HepG2 (cell line): ENCODE data around the gene PRMT5. TPM values are rescaled to one million over a fixed set of nuclear protein-coding genes. Genes with fewer than 3 reads are reported as not detected.

ENCODE experiments used
- BCL3 ChIP-seq: sonication (generic); formaldehyde crosslinking; IDR thresholded peaks from 2 replicates; pipeline ENCODE4 v1.5.1; 2020; ENCODE audit warnings: mild to moderate bottlenecking, missing genetic modification reagents, moderate library complexity
- CBX5 ChIP-seq: sonication (generic); formaldehyde crosslinking; IDR thresholded peaks from 2 replicates; pipeline ENCODE4 v1.4.0; 2020; ENCODE audit warnings: missing genetic modification reagents, borderline replicate concordance
- CENPT ChIP-seq: sonication (generic); formaldehyde crosslinking; IDR thresholded peaks from 2 replicates; pipeline ENCODE4 v1.8.0; 2022; ENCODE audit warnings: low read depth, mild to moderate bottlenecking, moderate library complexity, missing genetic modification reagents
- FOSL2 ChIP-seq: sonication (generic); formaldehyde crosslinking; IDR thresholded peaks from 2 replicates; pipeline ENCODE4 v1.4.0; 2020; ENCODE audit warnings: missing genetic modification reagents
- HDAC2 ChIP-seq: sonication (generic); formaldehyde crosslinking; IDR thresholded peaks from 2 replicates; pipeline ENCODE4 v1.4.0; 2020; ENCODE audit warnings: missing genetic modification reagents
- JUNB ChIP-seq: sonication (generic); formaldehyde crosslinking; IDR thresholded peaks from 2 replicates; pipeline ENCODE4 v1.8.0; 2022; ENCODE audit warnings: missing genetic modification reagents, mild to moderate bottlenecking, borderline replicate concordance
- JUND ChIP-seq: sonication (generic); formaldehyde crosslinking; IDR thresholded peaks from 2 replicates; pipeline ENCODE4 v1.8.0; 2022; ENCODE audit warnings: mild to moderate bottlenecking, missing genetic modification reagents
- KDM5A ChIP-seq: fragments of 200-600 bp; sonication (generic); IDR thresholded peaks from 2 replicates; pipeline ENCODE4 v1.7.0; 2018; ENCODE audit warnings: antibody characterized with exemption, mild to moderate bottlenecking, low read length, borderline replicate concordance
- KMT2B ChIP-seq: IDR thresholded peaks from 2 replicates; pipeline ENCODE4 v1.6.1; 2016; ENCODE audit warnings: missing genetic modification reagents, missing compliant biosample characterization
- MXD3 ChIP-seq: IDR thresholded peaks from 2 replicates; pipeline ENCODE4 v1.6.1; 2016; ENCODE audit warnings: mild to moderate bottlenecking, missing biosample characterization, missing genetic modification reagents
- PAWR ChIP-seq: sonication (generic); formaldehyde crosslinking; IDR thresholded peaks from 2 replicates; pipeline ENCODE4 v1.4.0; 2020; ENCODE audit warnings: missing genetic modification reagents, mild to moderate bottlenecking, borderline replicate concordance
- PHF5A ChIP-seq: IDR thresholded peaks from one replicate; pipeline ENCODE4 v1.6.1; 2018; ENCODE audit warnings: low read depth, missing genetic modification reagents; ENCODE audit not compliant: unreplicated experiment
- POLR2A ChIP-seq, 2 experiments: IDR thresholded peaks; 2 replicates each; pipeline ENCODE4 v1.6.1; 2011; ENCODE audit warnings: low read depth in 2 of 2, low read length in 2 of 2, mild to moderate bottlenecking in 1 of 2, moderate library complexity in 1 of 2; ENCODE audit not compliant: insufficient read depth in 1 of 2
- RBFOX2 ChIP-seq: fragments of 200-400 bp; formaldehyde crosslinking; IDR thresholded peaks from 2 replicates; pipeline ENCODE4 v1.6.1; 2017; ENCODE audit warnings: low read depth, mild to moderate bottlenecking, low read length
- SAP130 ChIP-seq: IDR thresholded peaks from 2 replicates; pipeline ENCODE4 v1.6.1; 2016; ENCODE audit warnings: low read depth
- SPEN ChIP-seq: sonication (generic); formaldehyde crosslinking; IDR thresholded peaks from 2 replicates; pipeline ENCODE4 v1.5.1; 2020; ENCODE audit warnings: low read depth, mild to moderate bottlenecking, missing genetic modification reagents
- THRA ChIP-seq: sonication (generic); formaldehyde crosslinking; IDR thresholded peaks from 2 replicates; pipeline ENCODE4 v1.4.0; 2020; ENCODE audit warnings: missing genetic modification reagents, borderline replicate concordance
- TIGD3 ChIP-seq: sonication (generic); formaldehyde crosslinking; IDR thresholded peaks from 2 replicates; pipeline ENCODE4 v1.5.1; 2020; ENCODE audit warnings: mild to moderate bottlenecking, missing genetic modification reagents, borderline replicate concordance
- ZFP1 ChIP-seq: IDR thresholded peaks from 2 replicates; pipeline ENCODE4 v1.6.1; 2016
- ZFX ChIP-seq: sonication (generic); formaldehyde crosslinking; IDR thresholded peaks from 2 replicates; pipeline ENCODE4 v1.4.0; 2020; ENCODE audit warnings: mild to moderate bottlenecking, low read depth, missing genetic modification reagents, moderate library complexity
- ZNF230 ChIP-seq: sonication (generic); formaldehyde crosslinking; IDR thresholded peaks from 2 replicates; pipeline ENCODE4 v1.4.0; 2020; ENCODE audit warnings: mild to moderate bottlenecking, missing genetic modification reagents
- ZNF432 ChIP-seq: sonication (generic); formaldehyde crosslinking; IDR thresholded peaks from 2 replicates; pipeline ENCODE4 v1.5.0; 2020; ENCODE audit warnings: missing genetic modification reagents, mild to moderate bottlenecking, borderline replicate concordance
- ZNF556 ChIP-seq: sonication (generic); formaldehyde crosslinking; IDR thresholded peaks from 2 replicates; pipeline ENCODE4 v1.4.0; 2020; ENCODE audit warnings: mild to moderate bottlenecking, missing genetic modification reagents, borderline replicate concordance
- ZNF724P ChIP-seq: sonication (generic); formaldehyde crosslinking; IDR thresholded peaks from 2 replicates; pipeline ENCODE4 v1.8.0; 2022; ENCODE audit warnings: missing genetic modification reagents, borderline replicate concordance
- polyA plus RNA-seq, 8 experiments: library from polyadenylated mRNA; depleted of rRNA in 3 of 8; stranded (reverse) in 7 of 8; unstranded in 1 of 8; fragments of >200 nt; fragmentation: Illumina TruSeq in 4 of 8; extraction: Trizol in 4 of 8; gene quantifications; 2 replicates each; pipeline versions ENCODE4 v1.2.1 to v1.2.3, GENCODE V29; 2011 to 2016; ENCODE audit warnings: low read depth in 4 of 8, missing spikeins in 1 of 8, mixed read lengths in 1 of 8; ENCODE audit not compliant: insufficient read depth in 1 of 8
- total RNA-seq, 5 experiments: library from RNA; depleted of rRNA; stranded (reverse); fragments of >200 nt; fragmentation: Illumina TruSeq; extraction: Trizol; gene quantifications; 2 replicates each; pipeline ENCODE4 v1.2.3, GENCODE V29; 2016; ENCODE audit warnings: low read depth in 1 of 5

PRMT5 gene
- total and polyA plus RNA-seq, 2 of the 13 experiments (the other 11 are each of a cell fraction or from before 2014, with no cell fraction given), result 210 to 354 TPM

GRCh38 chr14:22973217-22974032 lies 44.2 kb upstream of the PRMT5 start (continued):
- 0 out of 2 replicates have a peak, but pooled peaks have one; percentile 49 for TF ChIP-seq PAWR (CRISPR knock-in tag)
- TF ChIP-seq ZNF230 (CRISPR knock-in tag), result 0 out of 2 replicates have a peak, but pooled peaks have one; percentile 42
- TF ChIP-seq RBFOX2, result peak; percentile 80
- peak; percentile 29; the same call in 1 of the 2 replicates for TF ChIP-seq FOSL2
- TF ChIP-seq BCL3 (CRISPR knock-in tag), result 0 out of 2 replicates have a peak, but pooled peaks have one; percentile 24
- 0 out of 2 replicates have a peak, but pooled peaks have one; percentile 33 for TF ChIP-seq MXD3
- TF ChIP-seq SPEN (CRISPR knock-in tag), result no peak
- TF ChIP-seq POLR2A (IDR thresholded peaks at IDR 0.05; ENCODE audit: insufficient read depth in 1 of 2, low read depth in 2 of 2, low read length in 2 of 2), result peak in 1 of 2 experiments; percentile 73; a peak in 2 of 4 replicates
- peak; percentile 44; the same call in 1 of the 2 replicates for TF ChIP-seq HDAC2
- peak; percentile 62 for TF ChIP-seq KMT2B (CRISPR knock-in tag)
- no peak for TF ChIP-seq CENPT (CRISPR knock-in tag)
- TF ChIP-seq ZFX (CRISPR knock-in tag), result peak; percentile 18; the same call in 1 of the 2 replicates
- TF ChIP-seq SAP130, result peak; percentile 75
- peak; percentile 79 for TF ChIP-seq KDM5A
- 0 out of 2 replicates have a peak, but pooled peaks have one; percentile 80 for TF ChIP-seq TIGD3
- TF ChIP-seq JUNB, result no peak
- no peak for TF ChIP-seq JUND (CRISPR knock-in tag)
- TF ChIP-seq ZFP1 (CRISPR knock-in tag), result peak; percentile 67; the same call in 1 of the 2 replicates
- TF ChIP-seq ZNF556 (CRISPR knock-in tag), result 0 out of 2 replicates have a peak, but pooled peaks have one; percentile 85
- TF ChIP-seq THRA (CRISPR knock-in tag), result peak; percentile 64
- TF ChIP-seq CBX5, result peak; percentile 69; the same call in 1 of the 2 replicates
- TF ChIP-seq PHF5A (CRISPR knock-in tag), result peak; percentile 87
- TF ChIP-seq ZNF432 (CRISPR knock-in tag), result no peak
- TF ChIP-seq ZNF724P (CRISPR knock-in tag), result no peak
